Lung microvascular endothelial cell (primary cell): ENCODE measurements around the gene CERS2. TPM values are rescaled to one million over a fixed set of nuclear protein-coding genes. Genes with fewer than 3 reads are reported as not detected.
A peak's percentile ranks its signal among the peaks of the same experiment; 100 is the strongest.
"Not testable (repeated sequence)": the region's sequence is repeated elsewhere in the genome, so short reads cannot be mapped to it uniquely, and the experiment has no call there.

Source experiments
- DNase-seq, 2 donors: peaks; one replicate each; pipeline versions ENCODE4 v3.0.0 to v3.0.0-alpha.2; 2010; ENCODE audit warnings: low read depth in 2 of 2
- total RNA-seq: library from RNA; depleted of rRNA; stranded (reverse); fragments of >200 nt; gene quantifications from 2 replicates; pipeline ENCODE4 v1.2.1, GENCODE V29; 2014

CERS2 gene
- total RNA-seq, 1 donor from 2014 or later, result 97.4 TPM

GRCh38 chr1:150970808-150971582 lies 3.6 kb downstream of the CERS2 start:
- peak in 1 of 2 donors; percentile 13 for DNase-seq

DNA sequence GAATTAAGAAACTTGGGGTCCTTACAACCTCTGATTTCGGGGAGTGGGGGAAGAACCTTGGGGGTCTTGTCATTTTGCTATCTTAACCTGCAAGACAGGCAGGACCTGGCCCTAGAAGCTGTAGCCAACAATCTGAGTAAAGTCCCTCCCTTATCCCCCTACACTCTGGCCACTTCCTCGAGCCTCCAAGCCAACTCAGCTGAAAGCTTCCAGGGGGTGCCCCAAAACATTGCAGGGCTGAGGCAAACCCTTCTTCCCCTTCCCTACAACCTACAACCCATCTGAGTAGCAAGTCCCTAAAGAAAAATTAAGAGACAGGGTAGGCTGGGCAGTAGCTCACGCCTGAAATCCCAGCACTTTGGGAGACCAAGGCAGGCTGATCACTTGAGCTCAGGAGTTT lies 5.0 kb downstream of the CERS2 start:
- DNase-seq, result no peak

DNA sequence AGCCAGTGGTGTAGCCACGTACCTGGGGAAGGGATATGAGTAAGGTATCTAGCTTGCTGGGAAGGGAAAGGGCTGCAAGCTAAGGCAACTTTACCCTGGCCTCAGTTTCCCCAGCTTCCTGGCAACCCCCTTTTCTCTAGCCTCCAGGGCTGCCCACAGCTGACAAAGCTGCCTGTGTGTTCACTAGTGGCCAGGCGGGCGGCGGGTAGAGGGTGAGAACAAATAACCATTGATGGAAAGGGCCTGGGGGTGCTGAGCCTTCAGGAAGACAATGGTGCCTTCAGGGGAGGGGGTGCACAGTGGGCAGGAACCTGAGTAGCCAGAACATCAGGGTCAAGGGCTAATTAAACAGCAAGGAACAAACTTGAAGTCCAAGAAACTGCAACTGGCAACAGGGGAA lies 6.1 kb downstream of the CERS2 start:
- DNase-seq, result no peak

DNA sequence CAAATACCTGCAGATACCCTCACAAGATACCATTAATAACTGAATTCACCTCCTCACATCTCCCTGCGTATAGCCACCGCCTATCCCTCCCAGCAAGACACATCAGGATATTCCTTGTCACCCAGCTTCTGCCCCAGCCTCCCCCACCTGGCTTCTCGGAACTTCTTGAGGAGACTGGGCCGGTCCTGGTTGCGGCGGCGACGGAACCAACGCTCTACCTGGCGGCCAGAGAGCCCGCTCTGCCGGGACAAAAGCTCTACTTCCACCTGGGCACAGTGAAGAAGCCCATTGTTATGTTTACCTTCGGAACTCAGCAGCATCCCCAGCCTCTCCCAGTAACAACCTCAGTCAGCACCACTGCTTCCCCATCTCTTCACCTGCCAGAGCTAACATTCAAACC lies 6.7 kb downstream of the CERS2 start:
- no peak for DNase-seq

GRCh38 chr1:150966011-150966410 lies 8.6 kb downstream of the CERS2 start:
- DNase-seq, result no peak

- no peak for DNase-seq
These were observed 9.0 kb downstream of the CERS2 start for GRCh38 chr1:150965605-150966004.

DNA sequence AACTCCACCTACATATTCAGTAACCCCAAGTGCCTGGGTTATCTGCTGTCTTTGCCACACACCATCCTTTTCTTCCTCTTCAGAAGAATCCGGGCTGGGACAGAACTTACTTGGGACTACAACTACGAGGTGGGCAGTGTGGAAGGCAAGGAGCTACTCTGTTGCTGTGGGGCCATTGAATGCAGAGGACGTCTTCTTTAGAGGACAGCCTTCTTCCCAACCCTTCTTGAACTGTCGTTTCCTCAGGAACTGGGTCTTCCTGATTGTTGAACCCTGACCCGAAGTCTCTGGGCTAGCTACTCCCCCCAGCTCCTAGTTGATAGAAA lies 10.5 kb downstream of the CERS2 start:
- DNase-seq, result no peak

DNA sequence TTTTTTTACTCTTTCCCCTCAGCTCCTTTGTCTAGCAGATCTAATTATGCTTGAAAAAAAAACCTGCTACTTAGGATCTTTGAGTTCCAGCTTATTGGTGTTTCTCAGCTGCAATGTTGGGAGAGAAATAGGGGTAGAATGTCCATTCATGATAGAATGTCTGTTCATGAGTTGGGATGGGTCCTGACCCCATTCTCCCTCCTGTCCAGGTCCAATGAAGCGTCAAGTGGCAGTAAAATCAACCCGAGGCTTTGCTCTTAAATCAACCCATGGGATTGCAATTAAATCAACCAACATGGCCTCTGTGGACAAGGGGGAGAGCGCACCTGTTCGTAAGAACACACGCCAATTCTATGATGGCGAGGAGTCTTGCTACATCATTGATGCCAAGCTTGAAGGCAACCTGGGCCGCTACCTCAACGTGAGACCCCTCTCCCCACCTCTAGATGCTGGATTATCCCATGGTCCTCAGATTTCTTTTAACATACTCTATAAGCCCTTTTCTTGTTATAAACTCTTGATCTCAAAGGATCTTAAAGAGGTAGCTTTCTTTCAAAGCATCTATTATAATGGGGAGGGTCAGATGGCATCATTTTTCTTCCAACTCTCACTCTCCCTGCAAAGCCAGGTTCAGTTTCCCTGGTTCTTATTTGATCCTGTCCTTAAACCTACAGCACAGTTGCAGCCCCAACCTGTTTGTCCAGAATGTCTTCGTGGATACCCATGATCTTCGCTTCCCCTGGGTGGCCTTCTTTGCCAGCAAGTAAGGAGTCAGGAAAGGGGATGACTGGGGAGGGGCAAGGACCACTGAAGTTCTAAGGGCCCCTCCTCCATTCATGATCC lies 11.1 kb downstream of the CERS2 start:
- no peak for DNase-seq

- no peak for DNase-seq
These were observed 12.9 kb downstream of the CERS2 start for GRCh38 chr1:150961756-150962155.

GRCh38 chr1:150960646-150961045 lies 14.0 kb downstream of the CERS2 start:
- DNase-seq, result no peak

DNA sequence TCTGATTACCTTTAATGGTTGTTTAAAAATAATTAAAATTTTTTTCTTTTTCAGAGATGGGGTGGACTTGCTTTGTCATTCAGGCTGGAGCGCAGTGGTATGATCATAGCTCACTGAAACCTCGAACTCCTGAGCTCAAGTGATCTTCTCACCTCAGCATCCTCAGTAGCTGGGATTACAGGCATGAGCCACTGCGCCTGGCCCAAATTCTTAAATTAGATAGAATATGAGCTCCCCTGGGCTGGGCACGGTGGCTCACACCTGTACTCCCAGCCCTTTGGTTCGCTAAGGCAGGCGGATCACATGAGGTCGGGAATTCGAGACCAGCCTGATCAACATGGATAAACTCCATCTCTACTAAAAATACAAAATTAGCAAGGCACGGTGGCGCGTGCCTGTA lies 17.0 kb downstream of the CERS2 start:
- no peak for DNase-seq

GRCh38 chr1:150955280-150955679 lies 19.4 kb downstream of the CERS2 start:
- no peak for DNase-seq

DNA sequence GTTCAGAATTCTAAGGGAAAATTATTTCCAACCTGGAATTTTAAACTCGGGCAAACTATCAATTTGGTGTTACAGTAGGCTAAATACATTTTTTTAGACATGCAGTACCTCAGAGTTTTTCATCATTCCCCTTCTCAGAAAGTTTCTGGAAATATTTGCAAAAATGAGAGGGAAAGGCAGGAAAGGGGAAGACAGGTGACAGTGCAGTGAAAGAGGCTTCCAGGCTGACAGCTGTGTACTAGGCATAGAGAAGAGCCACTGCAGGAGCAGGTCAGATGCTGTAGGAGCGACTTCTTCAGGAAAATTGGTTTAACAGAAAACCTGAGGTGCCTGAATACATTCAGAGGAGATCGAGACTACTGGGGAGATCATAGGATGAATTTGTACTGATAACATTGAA lies 19.9 kb downstream of the CERS2 start:
- no peak for DNase-seq

DNA sequence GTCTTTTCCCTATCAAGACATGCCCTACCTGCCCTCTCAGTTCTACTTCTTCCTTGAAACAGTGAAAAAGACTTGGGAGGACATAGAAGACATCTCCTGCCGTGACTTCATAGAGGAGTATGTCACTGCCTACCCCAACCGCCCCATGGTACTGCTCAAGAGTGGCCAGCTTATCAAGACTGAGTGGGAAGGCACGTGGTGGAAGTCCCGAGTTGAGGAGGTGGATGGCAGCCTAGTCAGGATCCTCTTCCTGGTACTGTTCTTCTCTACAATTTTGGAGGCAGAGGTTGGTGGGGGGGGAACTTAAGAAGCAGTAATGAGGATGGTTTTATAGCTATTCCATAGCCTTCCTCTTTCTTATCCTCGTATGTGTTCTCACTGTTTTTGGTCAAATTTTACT lies 29.8 kb downstream of the CERS2 start:
- DNase-seq, result no peak

DNA sequence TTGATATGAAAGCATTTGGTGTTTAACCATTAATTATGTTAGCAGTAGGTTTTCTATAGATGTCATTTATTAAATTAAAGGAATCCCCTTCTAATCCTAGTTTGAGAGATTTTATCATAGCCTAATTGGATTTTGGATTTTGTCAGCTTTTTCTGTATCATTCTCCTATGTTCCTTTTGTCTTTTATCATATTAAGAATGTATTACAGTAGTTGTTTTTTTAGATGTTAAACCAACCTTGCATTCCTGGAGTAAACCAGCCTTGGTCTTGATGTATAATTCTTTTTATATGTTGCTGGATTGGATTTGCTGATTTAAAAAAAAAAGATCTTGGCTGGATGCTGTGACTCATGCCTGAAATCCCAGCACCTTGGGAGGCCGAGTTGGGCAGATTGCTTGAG lies 42.9 kb downstream of the CERS2 start:
- DNase-seq, result peak; percentile 12 to 31

GRCh38 chr1:150928775-150929174 lies 45.9 kb downstream of the CERS2 start:
- not testable (repeated sequence) for DNase-seq

DNA sequence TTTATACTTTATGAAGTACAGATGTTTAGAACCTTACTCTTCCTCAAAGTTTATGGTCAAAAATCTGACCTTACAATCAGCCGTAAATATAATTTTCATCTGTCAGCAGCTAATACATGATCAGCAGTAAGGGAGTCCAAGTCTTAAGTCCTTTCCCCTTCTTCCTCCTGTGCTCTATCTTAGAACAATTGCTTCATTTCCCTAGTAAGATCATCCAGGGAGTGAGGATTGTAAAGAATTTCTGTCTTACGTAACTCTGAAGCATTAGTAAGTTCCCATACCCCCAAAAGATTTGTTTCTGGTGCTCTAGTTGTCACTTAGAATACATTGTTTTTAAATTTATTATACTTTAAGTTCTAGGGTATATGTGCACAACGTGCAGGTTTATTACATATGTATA lies 46.3 kb downstream of the CERS2 start:
- DNase-seq, result no peak

DNA sequence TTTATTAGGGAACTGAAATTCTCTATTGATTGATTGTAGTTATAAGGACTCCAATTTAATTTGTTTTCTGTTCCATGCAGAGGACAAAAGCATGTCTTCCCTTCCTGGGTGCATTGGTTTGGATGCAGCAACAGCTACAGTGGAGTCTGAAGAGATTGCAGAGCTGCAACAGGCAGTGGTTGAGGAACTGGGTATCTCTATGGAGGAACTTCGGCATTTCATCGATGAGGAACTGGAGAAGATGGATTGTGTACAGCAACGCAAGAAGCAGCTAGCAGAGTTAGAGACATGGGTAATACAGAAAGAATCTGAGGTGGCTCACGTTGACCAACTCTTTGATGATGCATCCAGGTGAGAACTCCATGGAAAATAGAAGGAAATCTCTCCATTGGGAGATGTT lies 47.0 kb downstream of the CERS2 start:
- no peak for DNase-seq

DNA sequence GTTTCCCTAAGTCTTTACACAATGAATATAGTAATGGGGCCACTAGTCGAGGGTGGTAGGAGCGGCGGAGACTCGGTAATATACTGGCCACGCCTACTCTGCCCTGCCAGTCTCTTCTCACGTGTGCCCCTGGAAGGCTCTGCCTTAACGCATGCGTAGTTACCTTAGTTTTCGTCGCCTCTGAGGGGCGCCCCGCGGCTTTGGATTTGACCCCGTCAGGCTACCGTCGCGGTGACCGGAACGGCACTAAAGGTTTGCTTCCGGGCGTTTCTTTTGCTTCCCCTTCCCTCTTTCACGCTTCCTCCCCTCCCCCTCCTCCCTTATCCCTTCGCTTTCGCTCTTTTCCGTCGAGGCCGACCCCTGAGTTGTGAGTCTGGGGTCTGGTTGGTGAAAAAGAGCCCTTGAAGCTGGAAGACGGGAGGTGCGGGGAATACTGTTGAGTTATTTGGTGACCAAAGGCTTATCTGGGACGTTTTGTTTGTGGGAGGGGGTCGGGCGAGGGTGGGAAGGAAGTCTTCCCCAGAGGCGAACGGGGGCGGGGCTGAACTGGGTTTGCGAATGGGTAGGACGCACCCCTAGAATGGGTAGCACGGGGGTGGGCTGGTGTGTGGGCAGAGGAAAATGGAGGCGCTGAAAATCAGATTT lies 48.4 kb downstream of the CERS2 start, which contains the start of gene SETDB1:
Gene SETDB1, plus strand, starts transcription at position 267 of the 645 bp plus-strand sequence. CDS start 1,352 bp downstream, outside the sequence.
- peak; percentile 96 to 98 for DNase-seq

DNA sequence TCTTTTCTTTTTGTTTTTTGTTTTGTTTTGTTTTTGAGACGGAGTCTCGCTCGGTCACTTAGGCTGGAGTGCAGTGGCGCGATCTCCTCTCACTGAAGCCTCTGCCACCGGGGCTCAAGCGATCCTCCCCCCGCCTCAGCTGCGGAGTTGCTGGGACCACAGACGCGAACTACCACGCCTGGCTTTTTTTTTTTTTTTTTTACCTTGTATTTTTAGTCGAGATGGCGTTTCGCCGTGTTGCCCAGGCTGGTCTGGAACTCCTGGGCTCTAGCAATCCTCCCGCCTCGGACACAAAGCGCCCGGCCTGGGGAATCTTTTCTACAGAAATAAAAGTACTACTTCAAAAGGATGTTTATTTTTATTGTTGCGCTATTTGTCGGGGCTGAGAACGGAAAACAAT lies 49.6 kb downstream of the CERS2 start:
- DNase-seq, result no peak

DNA sequence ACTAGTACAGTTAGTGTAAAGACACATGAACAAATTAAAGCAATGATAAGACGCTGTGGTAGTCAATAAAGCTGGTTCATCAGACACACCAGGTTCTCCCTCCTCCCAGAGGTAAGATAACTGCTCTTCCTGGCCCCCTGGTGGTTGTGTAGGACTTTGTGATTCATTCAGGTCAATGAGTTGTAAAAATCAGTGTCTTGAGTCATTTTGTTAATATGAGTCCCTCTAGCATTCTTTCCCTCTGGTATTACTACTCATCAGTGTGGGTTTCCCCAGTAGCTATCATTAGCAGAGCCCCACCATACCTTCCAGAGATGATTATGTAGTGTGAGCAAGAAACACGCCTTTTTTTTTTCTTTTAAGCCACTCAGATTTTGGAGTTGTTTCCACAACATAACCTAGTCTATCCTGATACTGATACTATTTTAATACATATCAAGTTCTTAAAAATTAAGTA lies 52.1 kb downstream of the CERS2 start:
- DNase-seq, result peak; percentile 70 to 80

GRCh38 chr1:150917387-150917786 lies 57.2 kb downstream of the CERS2 start:
- DNase-seq, result no peak
